Right atrium auricular region (tissue), 2 donors: ENCODE results near the gene MYOCD. TPM values are rescaled to one million over a fixed set of nuclear protein-coding genes. Genes with fewer than 3 reads are reported as not detected.

Source experiments
- DNase-seq: peaks from one replicate; pipeline ENCODE4 v3.0.0-alpha.2; 2019; ENCODE audit warnings: low spot score
- H3K27ac ChIP-seq, 2 donors: fragments of 200-600 bp; sonication (generic); 1 replicate in 1 of 2; 2 replicates in 1 of 2; pipeline ENCODE4 v1.5.1; 2016 to 2019
- H3K27me3 ChIP-seq, 2 donors: fragments of 200-600 bp; sonication (generic); one replicate each; pipeline versions ENCODE4 v1.5.1 to v1.6.0; 2017 to 2019
- H3K36me3 ChIP-seq: fragments of 200-600 bp; sonication (generic); one replicate; pipeline ENCODE4 v1.5.1; 2016
- H3K4me1 ChIP-seq, 2 donors: fragments of 200-600 bp; sonication (generic); one replicate each; pipeline versions ENCODE4 v1.5.1 to v1.6.0; 2017 to 2019
- H3K4me3 ChIP-seq, 2 donors: fragments of 200-600 bp; sonication (generic); 1 replicate in 1 of 2; 2 replicates in 1 of 2; pipeline ENCODE4 v1.5.1; 2017 to 2019; ENCODE audit warnings: mild to moderate bottlenecking in 1 of 2, moderate library complexity in 1 of 2
- H3K9me3 ChIP-seq, 2 donors: fragments of 200-600 bp; sonication (generic); one replicate each; pipeline ENCODE4 v1.5.1; 2019
- total RNA-seq, 2 donors: library from RNA; depleted of rRNA; stranded (reverse); fragments of >200 nt; gene quantifications; one replicate each; pipeline ENCODE4 v1.1.0, GENCODE V29; 2016
- TF ChIP-seq, protein P1 (sequence below), 2 donors: fragments of 200-600 bp; sonication (generic); IDR thresholded peaks; one replicate each; pipeline ENCODE4 v1.5.1; 2019; ENCODE audit warnings: antibody characterized with exemption in 2 of 2

The MYOCD gene
- total RNA-seq, 2 donors from 2014 or later, result 50.6 to 65.1 TPM

GRCh38 chr17:12794919-12795532, 129.3 kb downstream of the MYOCD start:
- no peak for DNase-seq
- no peaks in the 10 kb centered on the region for H3K36me3 ChIP-seq
- H3K4me3 ChIP-seq, result no peak overlapping the region
- TF ChIP-seq, protein P1, sequence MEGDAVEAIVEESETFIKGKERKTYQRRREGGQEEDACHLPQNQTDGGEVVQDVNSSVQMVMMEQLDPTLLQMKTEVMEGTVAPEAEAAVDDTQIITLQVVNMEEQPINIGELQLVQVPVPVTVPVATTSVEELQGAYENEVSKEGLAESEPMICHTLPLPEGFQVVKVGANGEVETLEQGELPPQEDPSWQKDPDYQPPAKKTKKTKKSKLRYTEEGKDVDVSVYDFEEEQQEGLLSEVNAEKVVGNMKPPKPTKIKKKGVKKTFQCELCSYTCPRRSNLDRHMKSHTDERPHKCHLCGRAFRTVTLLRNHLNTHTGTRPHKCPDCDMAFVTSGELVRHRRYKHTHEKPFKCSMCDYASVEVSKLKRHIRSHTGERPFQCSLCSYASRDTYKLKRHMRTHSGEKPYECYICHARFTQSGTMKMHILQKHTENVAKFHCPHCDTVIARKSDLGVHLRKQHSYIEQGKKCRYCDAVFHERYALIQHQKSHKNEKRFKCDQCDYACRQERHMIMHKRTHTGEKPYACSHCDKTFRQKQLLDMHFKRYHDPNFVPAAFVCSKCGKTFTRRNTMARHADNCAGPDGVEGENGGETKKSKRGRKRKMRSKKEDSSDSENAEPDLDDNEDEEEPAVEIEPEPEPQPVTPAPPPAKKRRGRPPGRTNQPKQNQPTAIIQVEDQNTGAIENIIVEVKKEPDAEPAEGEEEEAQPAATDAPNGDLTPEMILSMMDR (IDR thresholded peaks at IDR 0.05), result no peak
- H3K27ac ChIP-seq, result no peak overlapping the region
- H3K9me3 ChIP-seq, result peaks cover 0 to 7% of the 10 kb centered on the region in 2 donors
- H3K4me1 ChIP-seq, result peaks cover 0 to 8% of the 10 kb centered on the region in 2 donors
- no peaks in the 10 kb centered on the region for H3K27me3 ChIP-seq

DNA sequence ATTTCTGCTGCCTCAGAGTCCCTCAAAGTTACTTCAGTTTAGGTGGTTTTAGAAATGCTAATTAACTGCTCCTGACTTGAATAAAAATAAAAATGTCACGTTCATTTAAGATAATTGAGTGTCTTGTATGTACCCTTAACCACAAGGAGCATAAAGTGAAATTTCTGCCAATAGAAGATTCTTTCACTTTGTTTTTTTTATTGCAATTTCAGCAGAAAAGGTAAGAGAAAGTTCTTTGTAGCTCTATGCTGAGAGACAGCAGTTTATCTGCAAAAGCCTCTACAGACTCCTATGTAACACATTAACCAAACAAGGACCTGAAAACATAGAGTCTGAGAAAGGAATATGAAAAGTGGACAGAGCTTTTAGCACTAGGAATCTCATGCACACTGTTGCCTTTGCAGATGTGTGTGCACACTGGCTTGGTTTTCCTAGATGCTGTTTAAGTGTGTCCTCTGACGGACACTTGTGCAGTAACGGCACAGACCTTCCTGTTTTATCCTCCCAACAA, 135.2 kb downstream of the MYOCD start:
- Histone ChIP-seq H3K9me3 (peaks cover 0 to 7% of the 10 kb centered on the region in 2 donors), H3K4me1 (peaks cover 0 to 4% of the 10 kb centered on the region in 2 donors), H3K27me3 (no peaks in the 10 kb centered on the region), H3K36me3 (no peaks in the 10 kb centered on the region), H3K27ac (no peak overlapping the region), H3K4me3 (no peak overlapping the region)
- TF ChIP-seq, protein P1 (IDR thresholded peaks at IDR 0.05), result no peak
- no peak for DNase-seq

DNA sequence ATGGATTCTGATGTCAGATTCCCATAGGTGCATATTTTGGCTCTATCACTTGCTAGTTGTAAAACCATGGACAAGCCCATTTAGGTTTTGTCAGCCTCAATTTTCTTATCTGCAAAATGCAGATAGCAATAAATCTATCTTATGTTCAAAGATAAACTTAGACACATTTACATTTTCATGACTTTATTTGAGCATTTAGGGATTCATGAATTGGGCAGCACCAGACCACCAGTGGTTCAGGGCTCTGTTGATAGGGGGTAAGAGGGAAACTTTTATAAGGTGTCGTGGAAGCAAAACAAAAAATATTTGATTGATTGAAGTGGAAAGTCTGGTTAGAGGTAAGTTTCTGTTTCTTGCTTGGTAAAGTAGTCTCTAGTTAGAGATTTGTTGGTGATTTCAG, 140.9 kb downstream of the MYOCD start:
- no peaks in the 10 kb centered on the region for H3K9me3 ChIP-seq
- TF ChIP-seq, protein P1 (IDR thresholded peaks at IDR 0.05), result no peak
- no peak overlapping the region for H3K27ac ChIP-seq
- H3K27me3 ChIP-seq, result no peaks in the 10 kb centered on the region
- H3K4me1 ChIP-seq, result peaks cover 0 to 4% of the 10 kb centered on the region in 2 donors
- no peaks in the 10 kb centered on the region for H3K36me3 ChIP-seq
- H3K4me3 ChIP-seq, result no peak overlapping the region
- DNase-seq, result no peak

DNA sequence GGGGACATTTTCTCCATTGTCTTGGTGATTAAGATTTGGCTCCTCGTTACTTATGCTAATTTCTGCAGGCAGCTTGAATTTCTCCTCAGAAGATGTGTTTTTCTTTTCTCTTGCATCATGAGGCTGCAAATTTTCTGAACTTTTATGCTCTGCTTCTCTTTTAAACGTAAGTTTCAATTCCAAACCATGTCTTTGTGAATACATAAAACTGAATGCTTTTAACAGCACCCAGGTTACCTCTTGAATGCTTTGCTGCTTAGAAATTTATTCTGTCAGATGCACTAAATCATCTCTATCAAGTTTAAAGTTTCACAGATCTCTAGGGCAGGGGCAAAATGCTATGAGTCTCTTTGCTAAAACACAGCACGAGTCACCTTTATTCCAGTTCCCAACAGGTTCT, 143.0 kb downstream of the MYOCD start:
- Histone ChIP-seq H3K4me3 (no peak overlapping the region), H3K36me3 (no peaks in the 10 kb centered on the region), H3K9me3 (no peaks in the 10 kb centered on the region), H3K27ac (no peak overlapping the region), H3K27me3 (no peaks in the 10 kb centered on the region), H3K4me1 (no peaks in the 10 kb centered on the region)
- TF ChIP-seq, protein P1 (IDR thresholded peaks at IDR 0.05), result no peak
- no peak for DNase-seq

- Histone ChIP-seq H3K4me3 (no peak overlapping the region), H3K27ac (no peak overlapping the region), H3K9me3 (no peaks in the 10 kb centered on the region), H3K4me1 (no peaks in the 10 kb centered on the region), H3K36me3 (no peaks in the 10 kb centered on the region), H3K27me3 (no peaks in the 10 kb centered on the region)
- no peak for DNase-seq
- TF ChIP-seq, protein P1 (IDR thresholded peaks at IDR 0.05), result no peak
Measured at GRCh38 chr17:12812877-12813276, 147.2 kb downstream of the MYOCD start.

- Histone ChIP-seq H3K36me3 (no peaks in the 10 kb centered on the region), H3K27me3 (no peaks in the 10 kb centered on the region), H3K4me1 (no peaks in the 10 kb centered on the region), H3K9me3 (no peaks in the 10 kb centered on the region), H3K27ac (no peak overlapping the region), H3K4me3 (no peak overlapping the region)
- no peak for DNase-seq
- TF ChIP-seq, protein P1 (IDR thresholded peaks at IDR 0.05), result no peak
Measured at GRCh38 chr17:12813664-12814063, 148.0 kb downstream of the MYOCD start.
